CD14-positive monocyte (primary cell): ENCODE data around the gene TNNT2. TPM values are rescaled to one million over a fixed set of nuclear protein-coding genes. Genes with fewer than 3 reads are reported as not detected.

ENCODE experiments used
- DNase-seq, 3 donors: peaks; one replicate each; pipeline ENCODE4 v3.0.0-alpha.2; 2011 to 2022
- H2AFZ ChIP-seq: 2 replicates; pipeline ENCODE4 v1.6.0; 2012; ENCODE audit warnings: mild to moderate bottlenecking, low read depth, low read length, inconsistent platforms; ENCODE audit not compliant: insufficient read depth, poor library complexity, severe bottlenecking
- H3K27ac ChIP-seq, 2 donors: 1 replicate in 1 of 2; 2 replicates in 1 of 2; pipeline ENCODE4 v1.5.1; 2012 to 2013; ENCODE audit warnings: low read length in 2 of 2, control low read depth in 1 of 2, inconsistent platforms in 1 of 2, low read depth in 1 of 2, mild to moderate bottlenecking in 1 of 2
- H3K27me3 ChIP-seq, 2 donors: one replicate each; pipeline versions ENCODE4 v1.6.0 to v1.6.1; 2011 to 2013; ENCODE audit warnings: low read length in 2 of 2; ENCODE audit not compliant: control insufficient read depth in 2 of 2, insufficient read depth in 2 of 2
- H3K36me3 ChIP-seq, 2 donors: replicated peaks in 1 of 2; 1 replicate in 1 of 2; 2 replicates in 1 of 2; pipeline versions ENCODE4 v1.5.1 to v1.6.1; 2012 to 2013; ENCODE audit warnings: low read length in 2 of 2, control low read depth in 1 of 2, inconsistent platforms in 1 of 2, mild to moderate bottlenecking in 1 of 2; ENCODE audit not compliant: insufficient read depth in 2 of 2, control insufficient read depth in 1 of 2
- H3K4me1 ChIP-seq, 2 donors: 1 replicate in 1 of 2; 2 replicates in 1 of 2; pipeline versions ENCODE4 v1.5.1 to v1.6.1; 2012 to 2013; ENCODE audit warnings: low read length in 2 of 2, control low read depth in 1 of 2, inconsistent platforms in 1 of 2, mild to moderate bottlenecking in 1 of 2, moderate library complexity in 1 of 2; ENCODE audit not compliant: insufficient read depth in 2 of 2, control insufficient read depth in 1 of 2
- H3K4me2 ChIP-seq: replicated peaks from 2 replicates; pipeline ENCODE3; 2012; ENCODE audit warnings: low read length, moderate library complexity, mild to moderate bottlenecking; ENCODE audit not compliant: poor library complexity, severe bottlenecking; ENCODE audit errors: extremely low read depth
- H3K4me3 ChIP-seq, 3 experiments: fragments of 200-600 bp in 1 of 3; sonication (generic) in 1 of 3; replicated peaks in 1 of 3; 1 replicate in 2 of 3; 2 replicates in 1 of 3; pipeline ENCODE4 v1.5.1; 2011 to 2013; ENCODE audit warnings: low read length in 3 of 3, mild to moderate bottlenecking in 3 of 3, control low read depth in 2 of 3, low read depth in 2 of 3, inconsistent platforms in 1 of 3, moderate library complexity in 1 of 3
- H3K79me2 ChIP-seq: 2 replicates; pipeline ENCODE4 v1.6.0; 2012; ENCODE audit warnings: mild to moderate bottlenecking, control low read depth, inconsistent platforms, low read length, moderate library complexity; ENCODE audit not compliant: insufficient read depth
- H3K9ac ChIP-seq: 2 replicates; pipeline ENCODE4 v1.6.0; 2017; ENCODE audit warnings: low read length, mild to moderate bottlenecking; ENCODE audit not compliant: insufficient read depth, poor library complexity, severe bottlenecking
- H3K9me3 ChIP-seq, 2 donors: replicated peaks in 1 of 2; 1 replicate in 1 of 2; 2 replicates in 1 of 2; pipeline versions ENCODE4 v1.5.1 to v1.6.1; 2012 to 2013; ENCODE audit warnings: low read length in 2 of 2, control low read depth in 1 of 2; ENCODE audit not compliant: control insufficient read depth in 1 of 2, insufficient read depth in 1 of 2
- H4K20me1 ChIP-seq: 2 replicates; pipeline ENCODE4 v1.6.0; 2012; ENCODE audit warnings: mild to moderate bottlenecking, low read length, control low read depth, moderate library complexity; ENCODE audit not compliant: insufficient read depth
- H3K27ac Mint-ChIP-seq, 7 donors: one replicate each; pipeline ENCODE4 v1.8.0; 2020; ENCODE audit warnings: mild to moderate bottlenecking in 7 of 7, mixed read lengths in 7 of 7, moderate library complexity in 6 of 7, inconsistent platforms in 2 of 7
- H3K27me3 Mint-ChIP-seq, 3 donors: one replicate each; pipeline ENCODE4 v1.8.0; 2021 to 2022; ENCODE audit warnings: low read depth in 3 of 3, mild to moderate bottlenecking in 3 of 3, mixed read lengths in 3 of 3, moderate library complexity in 3 of 3, inconsistent platforms in 1 of 3
- H3K36me3 Mint-ChIP-seq, 2 donors: one replicate each; pipeline ENCODE4 v1.8.0; 2020; ENCODE audit warnings: mixed read lengths in 2 of 2, inconsistent platforms in 1 of 2, mild to moderate bottlenecking in 1 of 2
- H3K4me1 Mint-ChIP-seq: one replicate; pipeline ENCODE4 v1.8.0; 2020; ENCODE audit warnings: mild to moderate bottlenecking, mixed read lengths
- H3K4me3 Mint-ChIP-seq, 2 donors: one replicate each; pipeline ENCODE4 v1.8.0; 2020; ENCODE audit warnings: mild to moderate bottlenecking in 2 of 2, mixed read lengths in 2 of 2, moderate library complexity in 1 of 2
- H3K9me3 Mint-ChIP-seq, 7 donors: one replicate each; pipeline ENCODE4 v1.8.0; 2020 to 2022; ENCODE audit warnings: mixed read lengths in 7 of 7, mild to moderate bottlenecking in 6 of 7, moderate library complexity in 6 of 7, inconsistent platforms in 2 of 7
- WGBS: methylation state at CpG from one replicate; pipeline ENCODE4 v1.1.5; 2013; ENCODE audit warnings: missing lambda C conversion rate; ENCODE audit not compliant: insufficient coverage; 5-methylcytosine and 5-hydroxymethylcytosine counted together
- intact Hi-C, 2 donors: fragments of 100-400 bp; cut with micrococcal nuclease; formaldehyde crosslinking; loops; one replicate each; pipeline versions ENCODE4 v1.15.0 to v1.15.1; 2023
- polyA plus RNA-seq, 3 donors: library from polyadenylated mRNA; depleted of rRNA in 1 of 3; unstranded in 2 of 3; stranded (reverse) in 1 of 3; fragments of 300-500 nt in 2 of 3; fragments of >200 nt in 1 of 3; fragmentation: Illumina TruSeq in 2 of 3; gene quantifications; 1 replicate in 2 of 3; 2 replicates in 1 of 3; pipeline ENCODE4 v1.2.3, GENCODE V29; 2012 to 2021
- TF ChIP-seq, protein P1 (sequence below): fragments of 200-600 bp; IDR thresholded peaks from one replicate; pipeline ENCODE4 v1.8.0; 2022; ENCODE audit warnings: antibody characterized with exemption, mild to moderate bottlenecking

Gene TNNT2
- polyA plus RNA-seq, 3 donors: not detected

DNA sequence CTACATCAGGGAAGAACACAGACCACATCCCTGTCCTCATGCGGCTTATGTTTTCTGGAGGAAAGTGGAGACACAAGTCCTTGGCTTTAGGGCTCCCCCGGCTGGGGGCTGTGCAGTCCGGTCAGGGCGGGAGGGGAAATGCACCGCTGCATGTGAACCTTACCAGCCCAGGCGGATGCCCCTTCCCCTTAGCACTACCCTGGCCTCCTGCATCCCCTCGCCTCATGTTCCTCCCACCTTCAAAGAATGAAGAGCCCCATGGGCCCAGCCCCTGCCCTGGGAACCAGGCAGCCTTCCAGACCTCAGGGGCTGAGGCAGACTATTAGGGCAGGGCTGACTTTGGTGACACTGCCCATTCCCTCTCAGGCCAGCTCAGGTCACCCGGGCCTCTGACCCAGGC, 45.5 kb downstream of the TNNT2 start:
- H3K9me3 Mint-ChIP-seq: no peaks in the 10 kb centered on the region
- H2AFZ ChIP-seq: no peak overlapping the region
- TF ChIP-seq, protein P1, sequence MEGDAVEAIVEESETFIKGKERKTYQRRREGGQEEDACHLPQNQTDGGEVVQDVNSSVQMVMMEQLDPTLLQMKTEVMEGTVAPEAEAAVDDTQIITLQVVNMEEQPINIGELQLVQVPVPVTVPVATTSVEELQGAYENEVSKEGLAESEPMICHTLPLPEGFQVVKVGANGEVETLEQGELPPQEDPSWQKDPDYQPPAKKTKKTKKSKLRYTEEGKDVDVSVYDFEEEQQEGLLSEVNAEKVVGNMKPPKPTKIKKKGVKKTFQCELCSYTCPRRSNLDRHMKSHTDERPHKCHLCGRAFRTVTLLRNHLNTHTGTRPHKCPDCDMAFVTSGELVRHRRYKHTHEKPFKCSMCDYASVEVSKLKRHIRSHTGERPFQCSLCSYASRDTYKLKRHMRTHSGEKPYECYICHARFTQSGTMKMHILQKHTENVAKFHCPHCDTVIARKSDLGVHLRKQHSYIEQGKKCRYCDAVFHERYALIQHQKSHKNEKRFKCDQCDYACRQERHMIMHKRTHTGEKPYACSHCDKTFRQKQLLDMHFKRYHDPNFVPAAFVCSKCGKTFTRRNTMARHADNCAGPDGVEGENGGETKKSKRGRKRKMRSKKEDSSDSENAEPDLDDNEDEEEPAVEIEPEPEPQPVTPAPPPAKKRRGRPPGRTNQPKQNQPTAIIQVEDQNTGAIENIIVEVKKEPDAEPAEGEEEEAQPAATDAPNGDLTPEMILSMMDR: no peak
- H3K36me3 ChIP-seq: no peaks in the 10 kb centered on the region
- no peak overlapping the region for H3K27ac Mint-ChIP-seq
- intact Hi-C loops: no loop called here
- no peaks in the 10 kb centered on the region for H3K79me2 ChIP-seq
- no peaks in the 10 kb centered on the region for H3K4me1 ChIP-seq
- H3K4me3 ChIP-seq: no peak overlapping the region
- no peak overlapping the region for H3K9ac ChIP-seq
- no peak overlapping the region for H3K4me2 ChIP-seq
- no peak overlapping the region for H3K27ac ChIP-seq
- no peaks in the 10 kb centered on the region for H3K9me3 ChIP-seq
- no peak for DNase-seq
- no peaks in the 10 kb centered on the region for H3K36me3 Mint-ChIP-seq
- H3K27me3 ChIP-seq: no peaks in the 10 kb centered on the region
- H3K4me1 Mint-ChIP-seq: no peaks in the 10 kb centered on the region
- H3K4me3 Mint-ChIP-seq: no peak overlapping the region
- WGBS: 90% methylated on average over 7 of the region's 8 CpGs
- H3K27me3 Mint-ChIP-seq: peaks cover 5 to 7% (median 5%) of the 10 kb centered on the region in 3 donors
- H4K20me1 ChIP-seq: no peaks in the 10 kb centered on the region

DNA sequence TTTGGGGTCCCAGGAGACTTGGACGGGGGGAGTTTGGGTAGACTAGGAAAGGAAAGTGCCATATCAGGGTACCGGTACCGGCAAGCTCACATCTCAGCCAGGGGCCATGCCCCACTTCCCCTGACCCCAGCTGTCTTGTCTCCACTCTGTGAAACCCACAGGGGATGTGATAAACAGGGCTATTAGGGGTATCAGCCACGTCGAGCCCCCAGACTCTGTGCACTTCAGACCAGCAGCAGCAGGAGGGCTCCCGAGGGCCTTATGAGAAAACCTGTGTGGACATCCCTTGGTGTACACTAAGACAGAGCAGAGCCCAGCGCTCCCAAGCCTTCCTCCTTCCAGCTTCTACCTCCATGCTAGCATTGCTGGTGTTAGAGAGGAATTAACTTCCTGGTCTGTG, 46.3 kb downstream of the TNNT2 start:
- no peaks in the 10 kb centered on the region for H3K4me1 Mint-ChIP-seq
- no peak overlapping the region for H3K4me3 ChIP-seq
- no peak overlapping the region for H3K27ac Mint-ChIP-seq
- TF ChIP-seq, protein P1: no peak
- no peak overlapping the region for H2AFZ ChIP-seq
- no peaks in the 10 kb centered on the region for H3K9me3 ChIP-seq
- no peaks in the 10 kb centered on the region for H3K36me3 ChIP-seq
- no peak overlapping the region for H3K27ac ChIP-seq
- intact Hi-C loops: no loop called here
- H3K4me3 Mint-ChIP-seq: no peak overlapping the region
- peaks cover 7 to 11% (median 9%) of the 10 kb centered on the region in 3 donors for H3K27me3 Mint-ChIP-seq
- no peaks in the 10 kb centered on the region for H3K79me2 ChIP-seq
- no peak for DNase-seq
- no peaks in the 10 kb centered on the region for H3K27me3 ChIP-seq
- no peaks in the 10 kb centered on the region for H3K4me1 ChIP-seq
- H3K9ac ChIP-seq: no peak overlapping the region
- H3K4me2 ChIP-seq: no peak overlapping the region
- no peaks in the 10 kb centered on the region for H3K9me3 Mint-ChIP-seq
- H4K20me1 ChIP-seq: no peaks in the 10 kb centered on the region
- no peaks in the 10 kb centered on the region for H3K36me3 Mint-ChIP-seq
- 86% methylated on average over 1 of the region's 7 CpGs for WGBS
